Measurements from ENCODE around the gene UBE2J2.

UBE2J2 gene

DNA sequence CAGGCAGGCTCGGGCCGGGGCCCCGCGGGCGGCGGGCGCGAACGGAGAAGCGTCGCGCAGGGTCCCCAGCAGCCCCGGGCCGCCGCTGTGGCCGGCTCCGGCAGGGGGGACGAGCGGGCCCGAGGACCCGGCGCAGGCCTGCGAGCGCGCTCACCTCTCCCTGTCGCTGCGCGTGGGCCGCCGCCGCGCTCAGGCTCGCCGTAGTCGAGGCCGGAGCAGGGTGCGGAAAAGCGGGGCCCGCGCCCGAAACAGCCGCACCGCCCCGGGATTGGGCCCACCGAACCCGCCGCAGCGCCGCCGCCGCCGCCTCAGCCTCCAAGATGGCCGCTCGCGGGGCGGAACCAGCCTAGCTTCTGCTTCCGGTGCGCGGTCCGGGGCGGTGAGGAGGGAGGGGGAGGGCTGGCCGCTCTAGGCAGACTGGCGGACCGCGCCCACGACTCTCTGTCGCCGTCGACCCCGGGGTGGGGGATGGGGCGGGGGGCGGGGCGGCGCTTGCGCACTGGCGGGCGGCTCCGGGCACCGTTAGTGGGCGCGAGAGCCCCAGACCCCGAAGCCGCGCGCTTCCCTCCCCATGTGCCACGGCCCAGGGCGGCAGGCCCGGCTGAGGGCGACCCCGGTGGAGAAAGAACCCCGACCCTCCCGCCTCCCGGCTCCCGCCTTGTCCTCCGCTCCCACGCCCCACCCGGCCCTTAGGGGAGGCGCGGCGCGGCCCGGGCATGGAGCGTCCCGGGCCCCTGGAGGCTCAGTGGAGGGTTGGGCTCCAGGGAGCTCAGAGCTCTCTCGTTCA is at the start of gene UBE2J2:
Gene UBE2J2 (minus strand): TSS at position 343 of the 787 bp plus-strand sequence. CDS start 5,862 bp downstream, outside the sequence.
- peaks cover 14% of the 10 kb centered on the region for H3K4me1 ChIP-seq (ENCODE audit: low read depth, poor library complexity, severe bottlenecking)

DNA sequence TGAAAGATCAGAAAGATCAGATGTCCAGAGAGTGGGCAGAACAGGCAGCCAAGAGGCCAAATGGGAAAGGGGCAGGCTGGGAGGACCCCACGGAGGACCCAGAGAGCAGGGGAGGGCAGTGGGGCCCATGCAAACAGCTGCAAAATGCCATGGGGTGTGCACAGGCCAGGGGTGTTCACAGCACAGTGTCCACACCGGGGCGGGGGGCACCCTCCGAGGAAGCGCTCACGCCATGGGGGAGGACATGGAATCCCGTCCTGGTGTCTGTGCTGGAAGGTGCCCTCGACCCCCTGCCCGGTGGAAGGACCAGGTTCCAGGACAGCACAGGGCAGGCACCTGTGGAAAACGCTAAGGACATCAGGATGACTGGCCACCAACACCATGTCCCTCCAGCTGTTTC is 49.3 kb upstream of the UBE2J2 start:
- no peak overlapping the region for H2AFZ ChIP-seq (ENCODE audit: low read depth)
- H3K36me3 ChIP-seq (ENCODE audit: insufficient read depth): no peaks in the 10 kb centered on the region
- H3K27me3 ChIP-seq (ENCODE audit: insufficient read depth, low read depth): no peaks in the 10 kb centered on the region
- H3K9ac ChIP-seq: no peak overlapping the region; the same call in 1 of the 2 replicates
- H3K79me2 ChIP-seq (ENCODE audit: insufficient read depth, low read depth): peaks cover 55% of the 10 kb centered on the region
- TF ChIP-seq, protein P1, sequence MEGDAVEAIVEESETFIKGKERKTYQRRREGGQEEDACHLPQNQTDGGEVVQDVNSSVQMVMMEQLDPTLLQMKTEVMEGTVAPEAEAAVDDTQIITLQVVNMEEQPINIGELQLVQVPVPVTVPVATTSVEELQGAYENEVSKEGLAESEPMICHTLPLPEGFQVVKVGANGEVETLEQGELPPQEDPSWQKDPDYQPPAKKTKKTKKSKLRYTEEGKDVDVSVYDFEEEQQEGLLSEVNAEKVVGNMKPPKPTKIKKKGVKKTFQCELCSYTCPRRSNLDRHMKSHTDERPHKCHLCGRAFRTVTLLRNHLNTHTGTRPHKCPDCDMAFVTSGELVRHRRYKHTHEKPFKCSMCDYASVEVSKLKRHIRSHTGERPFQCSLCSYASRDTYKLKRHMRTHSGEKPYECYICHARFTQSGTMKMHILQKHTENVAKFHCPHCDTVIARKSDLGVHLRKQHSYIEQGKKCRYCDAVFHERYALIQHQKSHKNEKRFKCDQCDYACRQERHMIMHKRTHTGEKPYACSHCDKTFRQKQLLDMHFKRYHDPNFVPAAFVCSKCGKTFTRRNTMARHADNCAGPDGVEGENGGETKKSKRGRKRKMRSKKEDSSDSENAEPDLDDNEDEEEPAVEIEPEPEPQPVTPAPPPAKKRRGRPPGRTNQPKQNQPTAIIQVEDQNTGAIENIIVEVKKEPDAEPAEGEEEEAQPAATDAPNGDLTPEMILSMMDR (conservative IDR thresholded peaks at IDR 0.05; ENCODE audit: low read depth, low read length): no peak
- no peaks in the 10 kb centered on the region for H4K20me1 ChIP-seq (ENCODE audit: insufficient read depth)
- no peak overlapping the region for H3K4me3 ChIP-seq (IDR thresholded peaks at IDR 0.05; ENCODE audit: insufficient read depth, low read depth, low read length)
- no peak overlapping the region for H3K27ac ChIP-seq
- peak overlapping the region; percentile 23; the same call in 1 of the 2 replicates for H3K4me2 ChIP-seq
- peaks cover 22% of the 10 kb centered on the region for H3K4me1 ChIP-seq (ENCODE audit: low read depth, poor library complexity, severe bottlenecking)

More for the DNA sequence above, at the start of gene UBE2J2:
- Histone ChIP-seq H3K4me3 (IDR thresholded peaks at IDR 0.05; ENCODE audit: insufficient read depth, low read depth, low read length) (peak within 1 kb of the TSS; percentile 62), H3K36me3 (ENCODE audit: insufficient read depth) (0 out of 2 replicates have a peak, but pooled peaks cover 3% of the 10 kb centered on the region), H3K27me3 (ENCODE audit: insufficient read depth, low read depth) (no peaks in the 10 kb centered on the region; the same call in 1 of the 2 replicates), H3K4me2 (peak within 1 kb of the TSS; percentile 100), H2AFZ (ENCODE audit: low read depth) (peak within 1 kb of the TSS; percentile 93), H3K9ac (peak within 1 kb of the TSS; percentile 70), H4K20me1 (ENCODE audit: insufficient read depth) (peaks cover 4% of the 10 kb centered on the region; the same call in 1 of the 2 replicates), H3K79me2 (ENCODE audit: insufficient read depth, low read depth) (peaks cover 45% of the 10 kb centered on the region), H3K27ac (peak within 1 kb of the TSS; percentile 39)
- TF ChIP-seq, protein P1 (conservative IDR thresholded peaks at IDR 0.05; ENCODE audit: low read depth, low read length): no peak

DNA sequence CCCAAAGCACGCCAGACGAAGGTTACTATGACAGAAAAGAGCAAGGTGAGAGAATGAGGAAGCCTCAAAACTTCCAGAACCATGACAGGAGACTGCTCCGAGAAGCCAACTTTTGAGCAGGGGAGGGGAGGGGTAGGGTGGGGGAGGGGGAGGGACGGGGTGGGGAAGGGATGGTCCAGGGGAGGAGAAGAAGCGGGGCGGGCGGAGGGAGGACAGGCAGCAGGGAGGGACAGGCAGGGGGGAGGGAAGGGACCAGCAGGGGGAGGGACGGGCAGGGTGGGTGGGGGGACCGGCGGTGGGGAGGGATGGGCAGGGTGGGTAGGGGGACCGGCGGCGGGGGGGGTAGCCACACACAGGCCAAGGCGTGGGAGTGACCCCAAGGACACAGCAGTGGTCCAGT is 48.8 kb upstream of the UBE2J2 start:
- TF ChIP-seq, protein P1 (conservative IDR thresholded peaks at IDR 0.05; ENCODE audit: low read depth, low read length): no peak
- no peak overlapping the region for H3K4me2 ChIP-seq
- no peaks in the 10 kb centered on the region for H4K20me1 ChIP-seq (ENCODE audit: insufficient read depth)
- no peak overlapping the region for H3K9ac ChIP-seq
- H3K79me2 ChIP-seq (ENCODE audit: insufficient read depth, low read depth): peaks cover 55% of the 10 kb centered on the region
- no peak overlapping the region for H3K4me3 ChIP-seq (IDR thresholded peaks at IDR 0.05; ENCODE audit: insufficient read depth, low read depth, low read length)
- H3K4me1 ChIP-seq (ENCODE audit: low read depth, poor library complexity, severe bottlenecking): peaks cover 22% of the 10 kb centered on the region
- H2AFZ ChIP-seq (ENCODE audit: low read depth): no peak overlapping the region
- no peak overlapping the region for H3K27ac ChIP-seq
- H3K27me3 ChIP-seq (ENCODE audit: insufficient read depth, low read depth): no peaks in the 10 kb centered on the region
- H3K36me3 ChIP-seq (ENCODE audit: insufficient read depth): no peaks in the 10 kb centered on the region

DNA sequence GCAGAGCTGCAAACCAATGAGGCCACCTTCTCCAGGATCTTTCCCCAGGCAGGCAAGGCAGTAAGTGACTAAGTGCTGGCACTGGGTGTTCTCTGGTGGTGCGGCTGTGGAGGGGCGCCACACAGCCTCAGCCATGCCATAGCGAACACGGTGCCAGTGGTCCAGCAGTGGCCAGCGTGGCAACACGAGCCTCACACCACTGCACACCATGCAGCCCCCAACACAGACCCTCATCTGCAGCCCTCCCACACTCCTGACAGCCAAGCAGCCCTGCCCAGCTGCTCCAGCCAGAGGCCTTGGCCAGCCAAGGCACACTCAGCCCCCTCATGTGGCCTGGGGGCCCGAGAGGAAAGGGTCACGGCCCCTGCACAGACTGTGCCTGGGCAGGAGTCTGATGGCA is 47.8 kb upstream of the UBE2J2 start:
- Histone ChIP-seq H3K4me2 (no peak overlapping the region), H3K27me3 (ENCODE audit: insufficient read depth, low read depth) (no peaks in the 10 kb centered on the region), H3K27ac (no peak overlapping the region), H3K4me1 (ENCODE audit: low read depth, poor library complexity, severe bottlenecking) (peaks cover 21% of the 10 kb centered on the region), H3K36me3 (ENCODE audit: insufficient read depth) (no peaks in the 10 kb centered on the region; the same call in 1 of the 2 replicates), H3K79me2 (ENCODE audit: insufficient read depth, low read depth) (peaks cover 52% of the 10 kb centered on the region), H4K20me1 (ENCODE audit: insufficient read depth) (no peaks in the 10 kb centered on the region), H2AFZ (ENCODE audit: low read depth) (no peak overlapping the region), H3K9ac (no peak overlapping the region), H3K4me3 (IDR thresholded peaks at IDR 0.05; ENCODE audit: insufficient read depth, low read depth, low read length) (no peak overlapping the region)
- TF ChIP-seq, protein P1 (conservative IDR thresholded peaks at IDR 0.05; ENCODE audit: low read depth, low read length): no peak
